NCI-H2029 (cell line): ENCODE results near the gene DSE.

Experiments used
- DNase-seq: peaks from one replicate; lab custom pipeline; 2025; lab: John Stamatoyannopoulos, UW

The DSE gene

GRCh38 chr6:116447496-116448011, 76.8 kb downstream of the DSE start:
- DNase-seq = peak; percentile 53

- no peak for DNase-seq
Observed at GRCh38 chr6:116449565-116449964, 78.8 kb downstream of the DSE start.

- DNase-seq = peak; percentile 99
Observed at GRCh38 chr6:116450185-116450710, 79.5 kb downstream of the DSE start.

- DNase-seq = peak; percentile 100
Observed at GRCh38 chr6:116450769-116451740, 80.3 kb downstream of the DSE start.

- no peak for DNase-seq
Observed at GRCh38 chr6:116451916-116452315, 81.2 kb downstream of the DSE start.

- DNase-seq = no peak
Observed at GRCh38 chr6:116452531-116452930, 81.8 kb downstream of the DSE start.

- no peak for DNase-seq
Observed at GRCh38 chr6:116456106-116456505, 85.4 kb downstream of the DSE start.

GRCh38 chr6:116456927-116457326, 86.2 kb downstream of the DSE start:
- DNase-seq = no peak

GRCh38 chr6:116458264-116458663, 87.5 kb downstream of the DSE start:
- DNase-seq = no peak

- DNase-seq = no peak
Observed at GRCh38 chr6:116459927-116460326, 89.2 kb downstream of the DSE start.

- DNase-seq = no peak
Observed at GRCh38 chr6:116461331-116461931, 90.7 kb downstream of the DSE start, which contains the start of gene CALHM6. Gene CALHM6, plus strand, starts transcription at chr6:116461375. Its CDS starts 555 bp downstream, at chr6:116461930.

- DNase-seq = peak; percentile 100
Observed at GRCh38 chr6:116461932-116462885, 91.5 kb downstream of the DSE start.

- DNase-seq = peak; percentile 78
Observed at GRCh38 chr6:116463301-116463700, 92.6 kb downstream of the DSE start.

GRCh38 chr6:116465246-116465645, 94.5 kb downstream of the DSE start:
- peak; percentile 88 for DNase-seq

GRCh38 chr6:116467096-116467495, 96.3 kb downstream of the DSE start:
- DNase-seq = no peak

- no peak for DNase-seq
Observed at GRCh38 chr6:116467514-116467913, 96.8 kb downstream of the DSE start.

- DNase-seq = no peak
Observed at GRCh38 chr6:116468293-116468692, 97.5 kb downstream of the DSE start.

- DNase-seq = no peak
Observed at GRCh38 chr6:116471531-116471930, 100.8 kb downstream of the DSE start.

GRCh38 chr6:116472706-116473105, 102.0 kb downstream of the DSE start:
- DNase-seq = no peak

- no peak for DNase-seq
Observed at GRCh38 chr6:116475141-116475540, 104.4 kb downstream of the DSE start.

GRCh38 chr6:116476002-116476678, 105.4 kb downstream of the DSE start:
- no peak for DNase-seq
